ENCODE data around the gene AKT3.

GRCh38 chr1:243723458-243724043, 126.5 kb downstream of the AKT3 start:
- TF ChIP-seq CTCF (IDR thresholded peaks at IDR 0.05) (no peak), EZH2 (IDR thresholded peaks at IDR 0.05) (no peak), EZH2phosphoT487 (IDR thresholded peaks at IDR 0.05) (no peak)

Data from neural progenitor cell (in vitro differentiated cells).